Mesendoderm (in vitro differentiated cells): Measurements from ENCODE around the gene MAP7D2.

ENCODE experiments used
- DNase-seq: peaks from one replicate; pipeline ENCODE4 v3.0.0; 2013
- H2AK5ac ChIP-seq: 2 replicates; pipeline ENCODE4 v1.6.1; 2013; ENCODE audit warnings: low read length, inconsistent platforms
- H2BK120ac ChIP-seq: 2 replicates; pipeline ENCODE4 v1.6.1; 2013; ENCODE audit warnings: low read depth, mild to moderate bottlenecking, low read length, moderate library complexity, mixed read lengths
- H2BK15ac ChIP-seq: replicated peaks from 2 replicates; pipeline ENCODE4 v1.6.1; 2013; ENCODE audit warnings: low read depth, mild to moderate bottlenecking, moderate library complexity
- H2BK5ac ChIP-seq: 2 replicates; pipeline ENCODE4 v1.6.1; 2013; ENCODE audit warnings: low read length, inconsistent platforms
- H3K18ac ChIP-seq: 2 replicates; pipeline ENCODE4 v1.6.1; 2013; ENCODE audit warnings: mild to moderate bottlenecking, low read length, mixed read lengths
- H3K23ac ChIP-seq: one replicate; pipeline ENCODE4 v1.6.1; 2013; ENCODE audit warnings: low read length
- H3K27ac ChIP-seq: 2 replicates; pipeline ENCODE4 v1.5.1; 2013; ENCODE audit warnings: low read depth, mild to moderate bottlenecking, inconsistent platforms, low read length, moderate library complexity
- H3K27me3 ChIP-seq: 2 replicates; pipeline ENCODE4 v1.6.1; 2013; ENCODE audit warnings: low read length, control low read depth, mild to moderate bottlenecking, inconsistent platforms; ENCODE audit not compliant: insufficient read depth, poor library complexity
- H3K36me3 ChIP-seq: 2 replicates; pipeline ENCODE4 v1.6.1; 2013; ENCODE audit warnings: low read length, inconsistent platforms; ENCODE audit not compliant: control insufficient read depth, insufficient read depth
- H3K4ac ChIP-seq: one replicate; pipeline ENCODE4 v1.6.1; 2013; ENCODE audit warnings: low read depth, mild to moderate bottlenecking, low read length, moderate library complexity
- H3K4me1 ChIP-seq: 2 replicates; pipeline ENCODE4 v1.6.1; 2013; ENCODE audit warnings: low read depth, low read length, inconsistent platforms; ENCODE audit not compliant: control insufficient read depth
- H3K4me2 ChIP-seq: 2 replicates; pipeline ENCODE4 v1.6.1; 2013; ENCODE audit warnings: low read length
- H3K4me3 ChIP-seq: 2 replicates; pipeline ENCODE4 v1.5.1; 2013; ENCODE audit warnings: mild to moderate bottlenecking, low read length
- H3K56ac ChIP-seq: one replicate; pipeline ENCODE4 v1.6.1; 2013; ENCODE audit warnings: low read length
- H3K79me1 ChIP-seq: 2 replicates; pipeline ENCODE4 v1.6.1; 2013; ENCODE audit warnings: low read length, inconsistent platforms
- H3K79me2 ChIP-seq: 2 replicates; pipeline ENCODE4 v1.6.1; 2013; ENCODE audit warnings: mild to moderate bottlenecking, low read length; ENCODE audit not compliant: control insufficient read depth, insufficient read depth
- H3K9ac ChIP-seq: 2 replicates; pipeline ENCODE4 v1.6.1; 2013; ENCODE audit warnings: low read length, inconsistent platforms
- H4K5ac ChIP-seq: one replicate; pipeline ENCODE4 v1.6.1; 2013; ENCODE audit warnings: low read length
- H4K8ac ChIP-seq: one replicate; pipeline ENCODE4 v1.6.1; 2013; ENCODE audit warnings: low read depth, mild to moderate bottlenecking, control low read depth, low read length, moderate library complexity
- WGBS: extraction: QIAGEN DNeasy Blood & Tissue Kit; methylation state at CpG from one replicate; pipeline ENCODE4 v1.1.7; 2013; ENCODE audit warnings: low lambda C conversion rate, missing lambda C conversion rate; ENCODE audit not compliant: insufficient coverage; ENCODE audit errors: extremely low coverage; 5-methylcytosine and 5-hydroxymethylcytosine counted together

Gene MAP7D2

GRCh38 chrX:20001588-20001987, 115.1 kb downstream of the MAP7D2 start:
- H3K36me3 ChIP-seq, result no peaks in the 10 kb centered on the region
- no peak for DNase-seq
- WGBS, result no CpG with 5 or more reads among the region's 4 CpGs

GRCh38 chrX:19991350-19991718, 125.4 kb downstream of the MAP7D2 start:
- H3K4me1 ChIP-seq, result no peaks in the 10 kb centered on the region
- H3K36me3 ChIP-seq, result no peaks in the 10 kb centered on the region
- WGBS, result no CpG with 5 or more reads among the region's 6 CpGs
- no peak overlapping the region for H3K4me2 ChIP-seq
- H3K4ac ChIP-seq, result peak overlapping the region; percentile 36
- H3K79me1 ChIP-seq, result no peaks in the 10 kb centered on the region
- no peaks in the 10 kb centered on the region for H3K27me3 ChIP-seq
- no peak overlapping the region for H3K23ac ChIP-seq
- no peak overlapping the region for H4K5ac ChIP-seq
- H2BK120ac ChIP-seq, result no peak overlapping the region
- no peak overlapping the region for H2AK5ac ChIP-seq
- H3K56ac ChIP-seq, result peak overlapping the region; percentile 2
- H3K27ac ChIP-seq, result no peak overlapping the region
- H4K8ac ChIP-seq, result no peak overlapping the region
- no peak overlapping the region for H2BK15ac ChIP-seq
- no peak for DNase-seq
- H3K4me3 ChIP-seq, result no peak overlapping the region
- no peak overlapping the region for H3K9ac ChIP-seq
- no peaks in the 10 kb centered on the region for H3K79me2 ChIP-seq
- H2BK5ac ChIP-seq, result no peak overlapping the region
- H3K18ac ChIP-seq, result no peak overlapping the region

More at GRCh38 chrX:20001588-20001987, 115.1 kb downstream of the MAP7D2 start:
- no peaks in the 10 kb centered on the region for H3K27me3 ChIP-seq
- no peak overlapping the region for H2BK5ac ChIP-seq
- no peak overlapping the region for H3K56ac ChIP-seq
- H3K79me2 ChIP-seq, result no peaks in the 10 kb centered on the region
- H3K4ac ChIP-seq, result no peak overlapping the region
- H3K23ac ChIP-seq, result no peak overlapping the region
- no peaks in the 10 kb centered on the region for H3K4me1 ChIP-seq
- H4K5ac ChIP-seq, result no peak overlapping the region
- H3K9ac ChIP-seq, result no peak overlapping the region
- no peak overlapping the region for H3K4me3 ChIP-seq
- no peak overlapping the region for H2BK15ac ChIP-seq
- H3K4me2 ChIP-seq, result no peak overlapping the region
- H4K8ac ChIP-seq, result no peak overlapping the region
- no peak overlapping the region for H2AK5ac ChIP-seq
- H3K18ac ChIP-seq, result no peak overlapping the region
- H2BK120ac ChIP-seq, result no peak overlapping the region
- H3K79me1 ChIP-seq, result no peaks in the 10 kb centered on the region
- no peak overlapping the region for H3K27ac ChIP-seq

GRCh38 chrX:19990556-19991349, 126.0 kb downstream of the MAP7D2 start, which contains the start of gene BCLAF3:
Gene BCLAF3, minus strand, starts transcription at chrX:19991061. Its CDS starts 20,797 bp downstream, at chrX:19970264.
- H4K8ac ChIP-seq, result no peak within 1 kb of the TSS
- H3K4me1 ChIP-seq, result no peaks in the 10 kb centered on the region
- H3K27me3 ChIP-seq, result no peaks in the 10 kb centered on the region
- H3K4me2 ChIP-seq, result peak within 1 kb of the TSS; percentile 42
- peak within 1 kb of the TSS; percentile 49 for H3K56ac ChIP-seq
- peak; percentile 89 for DNase-seq
- peak within 1 kb of the TSS; percentile 36 for H3K4ac ChIP-seq
- H3K9ac ChIP-seq, result peak within 1 kb of the TSS; percentile 47
- peak within 1 kb of the TSS; percentile 50 for H3K4me3 ChIP-seq
- no peak within 1 kb of the TSS for H3K23ac ChIP-seq
- H3K36me3 ChIP-seq, result no peaks in the 10 kb centered on the region
- no peak within 1 kb of the TSS for H2BK15ac ChIP-seq
- no peak within 1 kb of the TSS for H2BK120ac ChIP-seq
- H3K27ac ChIP-seq, result no peak within 1 kb of the TSS
- no peak within 1 kb of the TSS for H4K5ac ChIP-seq
- H3K79me1 ChIP-seq, result no peaks in the 10 kb centered on the region
- no CpG with 5 or more reads among the region's 103 CpGs for WGBS
- peak within 1 kb of the TSS; percentile 92 for H3K18ac ChIP-seq
- no peaks in the 10 kb centered on the region for H3K79me2 ChIP-seq
- no peak within 1 kb of the TSS for H2BK5ac ChIP-seq
- no peak within 1 kb of the TSS for H2AK5ac ChIP-seq

- H3K18ac ChIP-seq, result no peak overlapping the region
- H3K4me3 ChIP-seq, result peak overlapping the region; percentile 50
- no peak overlapping the region for H4K5ac ChIP-seq
- no peak overlapping the region for H2BK5ac ChIP-seq
- no peaks in the 10 kb centered on the region for H3K36me3 ChIP-seq
- H3K27me3 ChIP-seq, result no peaks in the 10 kb centered on the region
- H2AK5ac ChIP-seq, result no peak overlapping the region
- H3K23ac ChIP-seq, result no peak overlapping the region
- H2BK120ac ChIP-seq, result no peak overlapping the region
- peak overlapping the region; percentile 42 for H3K4me2 ChIP-seq
- H3K4me1 ChIP-seq, result no peaks in the 10 kb centered on the region
- no peaks in the 10 kb centered on the region for H3K79me1 ChIP-seq
- H3K9ac ChIP-seq, result peak overlapping the region; percentile 47
- no peak overlapping the region for H3K4ac ChIP-seq
- peak overlapping the region; percentile 49 for H3K56ac ChIP-seq
- no peak overlapping the region for H2BK15ac ChIP-seq
- no CpG with 5 or more reads among the region's 25 CpGs for WGBS
- no peaks in the 10 kb centered on the region for H3K79me2 ChIP-seq
- no peak overlapping the region for H4K8ac ChIP-seq
- no peak overlapping the region for H3K27ac ChIP-seq
- DNase-seq, result no peak
These were observed 126.6 kb downstream of the MAP7D2 start for GRCh38 chrX:19990151-19990555.

GRCh38 chrX:19987856-19988255, 128.9 kb downstream of the MAP7D2 start:
- Histone ChIP-seq H3K4ac (no peak overlapping the region), H3K4me2 (no peak overlapping the region), H3K4me1 (no peaks in the 10 kb centered on the region), H3K36me3 (no peaks in the 10 kb centered on the region), H3K79me1 (no peaks in the 10 kb centered on the region), H2BK120ac (no peak overlapping the region), H4K5ac (no peak overlapping the region), H3K4me3 (no peak overlapping the region), H3K9ac (no peak overlapping the region), H3K27me3 (no peaks in the 10 kb centered on the region), H3K18ac (no peak overlapping the region), H3K23ac (no peak overlapping the region), H3K27ac (no peak overlapping the region), H2AK5ac (no peak overlapping the region), H3K56ac (no peak overlapping the region), H2BK5ac (no peak overlapping the region), H2BK15ac (no peak overlapping the region), H4K8ac (no peak overlapping the region), H3K79me2 (no peaks in the 10 kb centered on the region)
- no CpG with 5 or more reads among the region's 5 CpGs for WGBS
- no peak for DNase-seq
